T-cell (primary cell): ENCODE measurements around the gene LDLRAD4. TPM values are rescaled to one million over a fixed set of nuclear protein-coding genes. Genes with fewer than 3 reads are reported as not detected.

Experiments used
- ATAC-seq, 4 experiments: fragments of 200-7000 bp in 3 of 4; fragments of 150-1000 bp in 1 of 4; cut with Tn5 transposase; replicated peaks in 1 of 4; 1 replicate in 3 of 4; 2 replicates in 1 of 4; pipeline ENCODE4 v1.10.0; 2021; ENCODE audit warnings: moderate library complexity in 3 of 4, mild to moderate bottlenecking in 2 of 4, moderate number of reproducible peaks in 1 of 4
- CTCF ChIA-PET, 2 donors: fragments of 300-600 bp; sonication (Branson Sonifier 250); formaldehyde crosslinking; loops; one replicate each; lab custom pipeline; 2022; ENCODE audit warnings: antibody characterized with exemption in 2 of 2; lab: Charles Lee
- POLR2A ChIA-PET, 2 donors: fragments of 300-600 bp; sonication (Branson Sonifier 250); formaldehyde crosslinking; loops; one replicate each; lab custom pipeline; 2022; ENCODE audit warnings: antibody characterized with exemption in 2 of 2; lab: Charles Lee
- DNase-seq, 35 experiments: peaks; one replicate each; pipeline versions ENCODE4 v3.0.0 to v3.0.0-alpha.2; 2013 to 2023
- H3K27ac ChIP-seq: one replicate; pipeline ENCODE4 v1.5.1; 2013; ENCODE audit warnings: low read length
- H3K27me3 ChIP-seq, 2 experiments: replicated peaks in 1 of 2; 1 replicate in 1 of 2; 2 replicates in 1 of 2; pipeline versions ENCODE4 v1.6.1 to v1.7.0; 2013; ENCODE audit warnings: low read length in 1 of 2, mixed read lengths in 1 of 2; ENCODE audit not compliant: control insufficient read depth in 2 of 2, insufficient read depth in 2 of 2; ENCODE audit errors: extremely low read depth in 1 of 2
- H3K36me3 ChIP-seq, 2 donors: 1 replicate in 1 of 2; 2 replicates in 1 of 2; pipeline versions ENCODE4 v1.6.1 to v1.7.0; 2013; ENCODE audit warnings: low read length in 1 of 2; ENCODE audit not compliant: control insufficient read depth in 2 of 2, insufficient read depth in 1 of 2; ENCODE audit errors: extremely low read depth in 1 of 2
- H3K4me1 ChIP-seq, 2 experiments: 1 replicate in 1 of 2; 2 replicates in 1 of 2; pipeline versions ENCODE4 v1.6.1 to v1.7.0; 2013; ENCODE audit warnings: low read length in 2 of 2, mixed read lengths in 1 of 2; ENCODE audit not compliant: insufficient read depth in 2 of 2, control insufficient read depth in 1 of 2; ENCODE audit errors: extremely low read depth in 1 of 2
- H3K4me3 ChIP-seq, 2 donors: 1 replicate in 1 of 2; 2 replicates in 1 of 2; pipeline versions ENCODE4 v1.5.1 to v1.7.0; 2013; ENCODE audit warnings: mild to moderate bottlenecking in 2 of 2, low read length in 1 of 2, moderate library complexity in 1 of 2; ENCODE audit not compliant: control insufficient read depth in 1 of 2; ENCODE audit errors: extremely low read depth in 1 of 2
- H3K9me3 ChIP-seq: 2 replicates; pipeline ENCODE4 v1.7.0; 2013
- H3K27ac Mint-ChIP-seq, 2 donors: one replicate each; pipeline ENCODE4 v1.8.0; 2020 to 2021; ENCODE audit warnings: mild to moderate bottlenecking in 2 of 2, mixed read lengths in 2 of 2
- H3K27me3 Mint-ChIP-seq, 2 donors: one replicate each; pipeline ENCODE4 v1.8.0; 2021 to 2022; ENCODE audit warnings: mixed read lengths in 2 of 2
- H3K36me3 Mint-ChIP-seq: one replicate; pipeline ENCODE4 v1.8.0; 2021; ENCODE audit warnings: mixed read lengths
- H3K4me1 Mint-ChIP-seq, 3 donors: one replicate each; pipeline ENCODE4 v1.8.0; 2020 to 2022; ENCODE audit warnings: mixed read lengths in 3 of 3, mild to moderate bottlenecking in 1 of 3
- H3K4me3 Mint-ChIP-seq, 3 donors: one replicate each; pipeline ENCODE4 v1.8.0; 2020 to 2022; ENCODE audit warnings: mild to moderate bottlenecking in 3 of 3, mixed read lengths in 3 of 3, moderate library complexity in 3 of 3
- H3K9me3 Mint-ChIP-seq, 3 donors: one replicate each; pipeline ENCODE4 v1.8.0; 2020 to 2022; ENCODE audit warnings: mixed read lengths in 3 of 3
- WGBS: methylation state at CpG from one replicate; pipeline ENCODE4 v1.1.5; 2013; ENCODE audit warnings: missing lambda C conversion rate; ENCODE audit not compliant: insufficient coverage; 5-methylcytosine and 5-hydroxymethylcytosine counted together
- total RNA-seq, 35 experiments: library from RNA in 6 of 35; stranded (reverse) in 6 of 35; fragments of 120-200 nt in 1 of 35; gene quantifications; one replicate each; pipeline versions ENCODE4 v1.2.1 to v1.2.4 and lab custom pipeline; 2013 to 2026

Gene LDLRAD4
- total RNA-seq, 5 donors from 2014 or later (not counting 1 experiment from before 2014, with no cell fraction given) = 57.6 to 80.8 (median 72.4) TPM

DNA sequence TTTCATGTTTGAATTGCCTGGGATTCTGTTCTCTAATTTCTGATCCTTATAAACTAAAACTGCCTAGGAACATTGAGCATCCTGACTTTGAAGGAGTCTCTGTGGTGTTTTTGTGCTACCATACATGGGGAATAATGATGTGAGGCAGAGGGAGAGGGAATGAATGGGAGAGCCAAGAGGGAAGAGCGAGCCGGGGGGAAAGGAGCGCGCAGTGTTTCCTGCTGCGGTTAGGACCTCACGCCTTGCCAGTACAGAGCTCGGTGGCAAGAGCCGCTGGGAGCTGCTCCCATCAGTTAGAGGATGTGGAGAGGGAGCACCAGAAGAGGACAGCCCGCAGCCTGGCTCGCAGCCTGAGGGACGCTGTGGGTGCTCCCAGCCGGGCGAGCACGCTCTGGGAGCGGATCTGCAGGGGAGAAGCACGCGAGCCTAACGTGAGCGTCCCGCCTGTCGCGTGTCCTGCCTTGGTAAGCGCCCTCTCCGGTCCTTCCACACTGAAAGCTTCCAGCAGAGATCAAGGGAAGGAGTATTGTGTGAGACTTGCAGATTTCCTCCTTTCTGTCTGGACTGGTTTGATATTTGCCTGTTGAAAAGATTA lies 393.1 kb downstream of the LDLRAD4 start:
- no peaks in the 10 kb centered on the region for H3K36me3 ChIP-seq
- Mint-ChIP-seq H3K36me3 (peaks cover 4% of the 10 kb centered on the region), H3K9me3 (no peaks in the 10 kb centered on the region), H3K27me3 (no peaks in the 10 kb centered on the region), H3K27ac (peak overlapping the region; percentile 81 to 91), H3K4me1 (peaks cover 77 to 89% (median 82%) of the 10 kb centered on the region in 3 donors), H3K4me3 (peak overlapping the region; percentile 74 to 96 (median 84))
- 18% methylated on average over 22 of the region's 24 CpGs for WGBS
- H3K4me1 ChIP-seq = peaks cover 50 to 82% of the 10 kb centered on the region in 2 experiments
- POLR2A ChIA-PET = interaction anchor here (0.7 to 1.1 kb wide), 5 partner anchors 11 to 174 kb away, joined by 3 to 5 read pairs (median 3); no protein-coding TSS in a partner anchor
- CTCF ChIA-PET = interaction anchor here in 1 of 2 donors (1.1 kb wide), 1 partner anchor 73 kb away, joined by 3 read pairs; no protein-coding TSS in a partner anchor
- H3K27me3 ChIP-seq = peaks cover 0 to 6% of the 10 kb centered on the region in 2 experiments
- peak in 2 of 4 experiments; percentile 19 to 22 for ATAC-seq
- DNase-seq = peak in 3 of 35 experiments; percentile 18 to 23 (median 19)
- H3K27ac ChIP-seq = peak overlapping the region; percentile 44
- H3K4me3 ChIP-seq = peak overlapping the region; percentile 38 to 67
- no peaks in the 10 kb centered on the region for H3K9me3 ChIP-seq

DNA sequence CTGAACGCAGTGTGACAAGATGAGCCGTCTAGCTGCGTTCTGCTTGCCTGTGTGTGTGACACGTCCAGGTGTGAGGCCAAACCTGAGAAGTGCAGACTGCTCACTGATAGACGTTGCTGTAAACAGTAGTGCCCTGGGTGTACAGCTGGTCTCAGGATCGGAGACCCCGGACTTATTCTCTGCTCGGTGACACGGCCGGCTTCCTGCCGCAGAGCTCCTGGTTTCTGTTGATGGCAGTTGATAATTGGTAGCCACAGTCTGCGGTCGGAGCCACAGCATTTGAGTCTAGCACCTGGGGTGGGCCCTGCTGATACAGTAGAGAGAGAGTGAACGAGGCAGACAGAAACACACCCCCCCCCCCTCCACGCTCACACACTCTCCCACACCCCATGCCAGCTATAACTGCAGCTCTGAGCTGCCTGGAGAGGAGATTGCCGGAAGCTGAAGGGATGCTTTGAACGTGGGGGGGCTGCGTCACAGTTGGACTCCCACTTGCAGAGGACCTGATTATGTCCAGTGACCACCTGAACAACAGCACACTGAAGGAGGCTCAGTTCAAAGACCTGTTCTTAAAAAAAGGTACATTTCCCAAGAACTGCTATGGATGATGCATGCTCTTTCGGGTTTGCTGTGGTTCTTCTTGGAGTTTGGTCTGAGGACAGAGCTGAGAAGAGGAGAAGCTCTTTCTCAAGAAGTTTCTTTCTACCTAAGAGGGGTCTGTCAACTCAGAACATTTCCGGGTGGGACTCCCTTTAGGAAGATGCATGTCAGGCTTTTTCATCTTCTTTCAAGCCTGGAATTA lies 393.8 kb downstream of the LDLRAD4 start:
- Histone ChIP-seq H3K4me3 (peak overlapping the region; percentile 38 to 67), H3K27me3 (peaks cover 0 to 6% of the 10 kb centered on the region in 2 experiments), H3K9me3 (no peaks in the 10 kb centered on the region), H3K27ac (peak overlapping the region; percentile 44), H3K4me1 (peaks cover 52 to 86% of the 10 kb centered on the region in 2 experiments), H3K36me3 (no peaks in the 10 kb centered on the region)
- no peaks in the 10 kb centered on the region for H3K27me3 Mint-ChIP-seq
- CTCF ChIA-PET = interaction anchor here (0.6 to 1.1 kb wide), 3 partner anchors 16 to 722 kb away, joined by 3 to 4 read pairs (median 3); no protein-coding TSS in a partner anchor
- peaks cover 81 to 94% (median 85%) of the 10 kb centered on the region in 3 donors for H3K4me1 Mint-ChIP-seq
- WGBS = 0% methylated on average over 11 of the region's 20 CpGs
- DNase-seq (peak; percentile 47 to 85 (median 63)), ATAC-seq (peak; percentile 69 to 80 (median 74))
- H3K4me3 Mint-ChIP-seq = peak overlapping the region; percentile 74 to 96 (median 84)
- H3K9me3 Mint-ChIP-seq = no peaks in the 10 kb centered on the region
- peaks cover 3% of the 10 kb centered on the region for H3K36me3 Mint-ChIP-seq
- POLR2A ChIA-PET = interaction anchor here (0.6 to 1.1 kb wide), 10 partner anchors 12 to 1309 kb away, joined by 3 to 12 read pairs (median 4); partner anchors contain the start of gene PTPN2 (in 1 of the 2)
- H3K27ac Mint-ChIP-seq = peak overlapping the region; percentile 81 to 91

DNA sequence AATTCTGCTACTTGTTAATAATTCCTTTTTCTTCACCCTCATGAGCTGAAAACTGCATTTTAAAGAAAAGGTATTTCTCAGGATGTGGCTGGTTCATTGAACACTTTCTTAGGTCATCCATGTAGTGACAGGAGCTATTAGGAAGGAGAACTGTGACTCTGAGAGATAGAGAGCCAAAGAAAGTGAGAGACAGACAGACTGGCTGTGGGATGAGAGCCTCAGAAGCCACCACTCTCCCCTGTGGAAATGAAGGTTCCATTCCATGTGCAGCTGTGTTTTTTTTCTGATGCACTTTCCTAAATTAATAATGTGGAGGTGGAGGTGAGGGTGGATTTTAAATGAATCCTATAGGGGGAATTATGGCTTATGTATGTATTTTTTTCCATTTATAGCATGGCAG lies 394.5 kb downstream of the LDLRAD4 start:
- ATAC-seq (no peak), DNase-seq (no peak)
- H3K36me3 ChIP-seq = no peaks in the 10 kb centered on the region
- Mint-ChIP-seq H3K4me1 (peaks cover 76 to 92% (median 81%) of the 10 kb centered on the region in 3 donors), H3K4me3 (peak overlapping the region; percentile 74 to 96 (median 84)), H3K27ac (peak overlapping the region; percentile 81 to 91), H3K36me3 (no peaks in the 10 kb centered on the region), H3K27me3 (no peaks in the 10 kb centered on the region), H3K9me3 (no peaks in the 10 kb centered on the region)
- no peak overlapping the region for H3K4me3 ChIP-seq
- H3K4me1 ChIP-seq = peaks cover 55 to 85% of the 10 kb centered on the region in 2 experiments
- no peak overlapping the region for H3K27ac ChIP-seq
- CTCF ChIA-PET = interaction anchor here in 1 of 2 donors (0.6 kb wide), 3 partner anchors 17 to 723 kb away, joined by 3 to 4 read pairs (median 4); no protein-coding TSS in a partner anchor
- H3K9me3 ChIP-seq = no peaks in the 10 kb centered on the region
- H3K27me3 ChIP-seq = peaks cover 0 to 6% of the 10 kb centered on the region in 2 experiments
- POLR2A ChIA-PET = interaction anchor here in 1 of 2 donors (0.6 to 1.0 kb wide), 3 partner anchors 12 to 729 kb away, joined by 4 to 12 read pairs (median 5); partner anchors contain the start of gene PTPN2

DNA sequence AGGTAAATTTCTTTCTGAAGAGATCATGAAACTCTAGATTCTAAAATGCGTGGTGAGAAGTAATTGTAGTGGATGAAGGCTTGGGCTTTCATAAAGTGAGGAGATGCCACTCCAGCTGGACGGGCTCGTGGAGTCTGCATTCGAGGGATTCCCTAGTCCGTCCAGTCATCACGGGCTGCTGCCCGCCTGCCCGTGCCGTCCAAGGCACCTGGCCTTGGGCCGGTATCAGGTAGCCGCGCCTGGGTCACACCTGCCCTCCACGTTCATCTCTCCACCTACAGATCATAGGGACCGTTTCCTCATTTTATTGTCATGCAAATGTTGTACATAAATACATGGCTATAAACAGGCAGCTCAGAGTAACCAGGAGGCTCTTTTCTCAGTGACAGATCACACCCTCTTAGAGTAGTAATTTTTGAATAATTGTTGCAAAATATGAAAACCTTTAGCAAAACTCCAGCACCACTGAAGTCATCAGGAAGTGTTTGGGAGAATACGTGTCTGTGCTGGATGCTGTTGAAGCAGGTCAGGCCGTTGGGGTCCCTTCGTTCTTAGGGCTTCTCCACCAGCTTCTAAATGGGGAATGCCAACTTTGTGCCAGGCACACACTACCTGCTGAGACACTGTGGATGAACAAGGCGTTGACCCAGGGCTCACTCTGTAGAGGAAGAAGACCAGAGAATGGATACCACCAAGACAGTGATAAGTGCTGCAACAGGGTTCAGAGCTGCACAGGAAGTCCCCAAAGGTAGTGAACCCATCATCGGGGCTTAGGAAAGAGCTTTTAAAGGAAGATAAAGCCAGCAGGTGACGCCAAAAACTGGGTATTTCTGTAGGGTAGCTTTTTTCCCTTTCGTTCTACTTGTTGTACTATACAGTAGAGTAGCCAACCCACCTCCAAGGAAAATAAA lies 395.3 kb downstream of the LDLRAD4 start:
- WGBS = 63% methylated on average over 13 of the region's 21 CpGs
- Histone ChIP-seq H3K36me3 (no peaks in the 10 kb centered on the region), H3K4me1 (peaks cover 54 to 80% of the 10 kb centered on the region in 2 experiments), H3K27me3 (peaks cover 0 to 6% of the 10 kb centered on the region in 2 experiments), H3K4me3 (peak overlapping the region in 1 of 2 donors; percentile 15), H3K27ac (peak overlapping the region; percentile 35), H3K9me3 (no peaks in the 10 kb centered on the region)
- ATAC-seq (no peak), DNase-seq (peak in 1 of 35 experiments; percentile 48)
- Mint-ChIP-seq H3K27ac (peak overlapping the region; percentile 81 to 91), H3K27me3 (no peaks in the 10 kb centered on the region), H3K36me3 (no peaks in the 10 kb centered on the region), H3K4me3 (peak overlapping the region; percentile 74 to 96 (median 84)), H3K4me1 (peaks cover 73 to 85% (median 76%) of the 10 kb centered on the region in 3 donors), H3K9me3 (no peaks in the 10 kb centered on the region)
- POLR2A ChIA-PET = interaction anchor here (0.6 to 1.2 kb wide), 3 partner anchors 75 to 912 kb away, joined by 3 read pairs; partner anchors contain the start of gene CEP76 (in 1 of the 2)
- CTCF ChIA-PET = interaction anchor here (0.6 to 1.0 kb wide), 5 partner anchors 16 to 473 kb away, joined by 3 to 4 read pairs (median 3); no protein-coding TSS in a partner anchor

DNA sequence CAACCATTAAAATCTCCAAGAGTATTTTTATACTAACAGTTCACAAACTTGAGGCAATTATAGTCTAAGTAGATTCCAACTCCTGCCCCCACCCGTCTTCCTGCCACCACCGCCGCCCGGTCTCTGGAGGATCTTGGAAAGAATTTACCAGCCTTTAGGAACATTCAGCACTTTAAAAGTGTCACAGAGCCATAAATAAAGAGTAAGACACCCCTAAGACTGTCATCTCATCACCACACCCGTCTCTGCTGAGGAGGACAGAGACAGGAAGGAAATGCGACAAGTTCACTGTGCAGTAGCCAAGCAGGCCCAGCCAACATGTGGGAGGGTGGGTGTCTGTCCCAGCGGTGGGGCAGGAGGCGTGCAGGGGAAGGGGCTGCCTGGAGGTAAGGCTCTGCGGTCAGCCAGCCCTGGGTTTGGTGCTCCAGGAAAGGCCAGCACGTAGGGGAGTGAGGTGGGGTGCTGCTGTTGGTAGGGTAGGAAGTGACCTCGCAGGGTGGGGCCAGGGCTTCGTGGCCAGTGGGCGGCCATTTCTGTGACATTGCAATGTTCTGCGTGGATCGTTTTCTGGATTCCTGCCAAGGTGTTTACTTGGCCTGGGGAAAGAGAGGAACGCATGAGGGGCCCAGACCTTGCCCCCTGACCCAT lies 396.2 kb downstream of the LDLRAD4 start:
- CTCF ChIA-PET = interaction anchor here in 1 of 2 donors (0.8 to 1.0 kb wide), 3 partner anchors 16 to 399 kb away, joined by 3 to 4 read pairs (median 3); no protein-coding TSS in a partner anchor
- peak overlapping the region in 1 of 2 donors; percentile 40 for H3K4me3 ChIP-seq
- peak overlapping the region; percentile 87 to 91 for H3K27ac Mint-ChIP-seq
- H3K27me3 ChIP-seq = peaks cover 0 to 6% of the 10 kb centered on the region in 2 experiments
- DNase-seq (peak in 15 of 35 experiments; percentile 12 to 50 (median 32)), ATAC-seq (peak; percentile 16 to 36 (median 26))
- H3K4me3 Mint-ChIP-seq = peak overlapping the region; percentile 74 to 96 (median 84)
- no peaks in the 10 kb centered on the region for H3K27me3 Mint-ChIP-seq
- POLR2A ChIA-PET = interaction anchor here (0.6 to 1.2 kb wide), 2 partner anchors 76 to 912 kb away, joined by 3 read pairs; partner anchors contain the start of gene CEP76 (in 1 of the 2)
- WGBS = 14% methylated on average over 9 of the region's 16 CpGs
- peak overlapping the region; percentile 35 for H3K27ac ChIP-seq
- H3K4me1 ChIP-seq = peaks cover 51 to 72% of the 10 kb centered on the region in 2 experiments
- H3K36me3 Mint-ChIP-seq = no peaks in the 10 kb centered on the region
- no peaks in the 10 kb centered on the region for H3K36me3 ChIP-seq
- peaks cover 64 to 76% (median 67%) of the 10 kb centered on the region in 3 donors for H3K4me1 Mint-ChIP-seq
- no peaks in the 10 kb centered on the region for H3K9me3 Mint-ChIP-seq
- H3K9me3 ChIP-seq = no peaks in the 10 kb centered on the region
